ENCODE measurements around the gene SMIM7. TPM values are rescaled to one million over a fixed set of nuclear protein-coding genes. Genes with fewer than 3 reads are reported as not detected.
A peak's percentile ranks its signal among the peaks of the same experiment; 100 is the strongest.

Gene SMIM7
- total RNA-seq, 1 experiment from 2014 or later: 66.4 TPM

DNA sequence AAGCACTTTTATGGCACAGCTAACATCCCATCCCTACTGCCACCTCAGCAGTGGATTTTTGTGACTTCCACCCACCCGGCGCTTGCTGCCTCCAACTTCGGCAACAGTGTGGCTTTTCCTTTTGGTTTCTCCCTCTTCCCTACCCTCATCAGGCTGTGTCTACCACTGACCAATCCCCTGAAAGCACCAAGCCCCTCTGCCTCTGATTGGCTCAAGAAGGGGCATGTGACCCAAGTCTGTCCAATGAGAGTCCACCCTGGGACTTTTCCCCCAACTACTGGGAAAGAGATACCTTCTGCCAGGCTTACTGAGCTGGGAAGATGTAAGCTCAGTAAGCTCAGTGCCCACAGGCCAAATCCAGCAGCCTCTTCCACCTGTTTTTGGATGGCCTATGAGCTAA lies 5.8 kb downstream of the SMIM7 start:
- Histone ChIP-seq H3K4me3 (replicated peaks in 1 of 2; ENCODE audit: low read depth in 1 of 2, low read length in 2 of 2) (no peak overlapping the region), H3K4me1 (ENCODE audit: control insufficient read depth in 1 of 2, insufficient read depth in 2 of 2, low read length in 2 of 2) (peaks cover 4% of the 10 kb centered on the region in 2 experiments; a peak in 3 of 4 replicates), H3K27ac (ENCODE audit: low read depth, low read length) (no peak overlapping the region), H3K9ac (ENCODE audit: low read length) (no peak overlapping the region), H3K9me3 (ENCODE audit: control insufficient read depth in 1 of 2, insufficient read depth in 1 of 2, low read depth in 1 of 2, low read length in 2 of 2) (no peaks in the 10 kb centered on the region), H3K79me2 (ENCODE audit: insufficient read depth, low read length) (peaks cover 48% of the 10 kb centered on the region), H3K4me2 (ENCODE audit: low read length) (no peak overlapping the region), H4K20me1 (ENCODE audit: insufficient read depth) (no peaks in the 10 kb centered on the region; the same call in 1 of the 2 replicates), H3K9me2 (ENCODE audit: insufficient read depth) (no peaks in the 10 kb centered on the region), H3K27me3 (ENCODE audit: insufficient read depth, low read length) (no peaks in the 10 kb centered on the region), H3K36me3 (ENCODE audit: control insufficient read depth in 1 of 2, insufficient read depth in 2 of 2, low read length in 2 of 2) (peaks cover 37 to 61% of the 10 kb centered on the region in 2 experiments; a peak in 3 of 4 replicates), H2AFZ (ENCODE audit: low read depth, low read length, poor library complexity, severe bottlenecking) (no peak overlapping the region)
- intact Hi-C loops (cut with micrococcal nuclease): no loop called here
- RAD21 ChIA-PET (ENCODE audit: low non-redundant PET in 1 of 2, low total read pairs in 2 of 2, uncharacterized antibody in 2 of 2, unreplicated experiment in 2 of 2): no interaction called here
- POLR2A ChIA-PET: no interaction called here
- TF ChIP-seq POLR2AphosphoS5 (IDR thresholded peaks at IDR 0.05; ENCODE audit: low read depth, low read length) (no peak), EGR1 (IDR thresholded peaks at IDR 0.05; ENCODE audit: low read depth) (no peak), CEBPB (IDR thresholded peaks at IDR 0.05; ENCODE audit: low read depth) (no peak), ZNF274 (IDR thresholded peaks at IDR 0.05; ENCODE audit: low read depth, low read length) (no peak), CBX3 (IDR thresholded peaks at IDR 0.05; ENCODE audit: low read depth) (no peak), FOSL1 (IDR thresholded peaks at IDR 0.05; ENCODE audit: low read depth) (no peak), SIN3A (IDR thresholded peaks at IDR 0.05; ENCODE audit: low read depth) (no peak), JUND (IDR thresholded peaks at IDR 0.05) (no peak), ZFX (IDR thresholded peaks at IDR 0.05) (no peak), YY1 (IDR thresholded peaks at IDR 0.05; ENCODE audit: extremely low read depth, insufficient replicate concordance, low read depth, low read length) (no peak), EZH2 (IDR thresholded peaks at IDR 0.05) (no peak), POLR2A (IDR thresholded peaks at IDR 0.05; ENCODE audit: borderline replicate concordance, extremely low read depth, insufficient read depth, insufficient read length) (no peak), TCF7L2 (IDR thresholded peaks at IDR 0.05; ENCODE audit: borderline replicate concordance, extremely low read depth, insufficient read depth, insufficient read length) (no peak), RAD21 (IDR thresholded peaks at IDR 0.05; ENCODE audit: low read depth) (no peak)
- TF ChIP-seq, protein P1, sequence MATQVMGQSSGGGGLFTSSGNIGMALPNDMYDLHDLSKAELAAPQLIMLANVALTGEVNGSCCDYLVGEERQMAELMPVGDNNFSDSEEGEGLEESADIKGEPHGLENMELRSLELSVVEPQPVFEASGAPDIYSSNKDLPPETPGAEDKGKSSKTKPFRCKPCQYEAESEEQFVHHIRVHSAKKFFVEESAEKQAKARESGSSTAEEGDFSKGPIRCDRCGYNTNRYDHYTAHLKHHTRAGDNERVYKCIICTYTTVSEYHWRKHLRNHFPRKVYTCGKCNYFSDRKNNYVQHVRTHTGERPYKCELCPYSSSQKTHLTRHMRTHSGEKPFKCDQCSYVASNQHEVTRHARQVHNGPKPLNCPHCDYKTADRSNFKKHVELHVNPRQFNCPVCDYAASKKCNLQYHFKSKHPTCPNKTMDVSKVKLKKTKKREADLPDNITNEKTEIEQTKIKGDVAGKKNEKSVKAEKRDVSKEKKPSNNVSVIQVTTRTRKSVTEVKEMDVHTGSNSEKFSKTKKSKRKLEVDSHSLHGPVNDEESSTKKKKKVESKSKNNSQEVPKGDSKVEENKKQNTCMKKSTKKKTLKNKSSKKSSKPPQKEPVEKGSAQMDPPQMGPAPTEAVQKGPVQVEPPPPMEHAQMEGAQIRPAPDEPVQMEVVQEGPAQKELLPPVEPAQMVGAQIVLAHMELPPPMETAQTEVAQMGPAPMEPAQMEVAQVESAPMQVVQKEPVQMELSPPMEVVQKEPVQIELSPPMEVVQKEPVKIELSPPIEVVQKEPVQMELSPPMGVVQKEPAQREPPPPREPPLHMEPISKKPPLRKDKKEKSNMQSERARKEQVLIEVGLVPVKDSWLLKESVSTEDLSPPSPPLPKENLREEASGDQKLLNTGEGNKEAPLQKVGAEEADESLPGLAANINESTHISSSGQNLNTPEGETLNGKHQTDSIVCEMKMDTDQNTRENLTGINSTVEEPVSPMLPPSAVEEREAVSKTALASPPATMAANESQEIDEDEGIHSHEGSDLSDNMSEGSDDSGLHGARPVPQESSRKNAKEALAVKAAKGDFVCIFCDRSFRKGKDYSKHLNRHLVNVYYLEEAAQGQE (IDR thresholded peaks at IDR 0.05; ENCODE audit: low read depth): no peak
- TF ChIP-seq, protein P2, sequence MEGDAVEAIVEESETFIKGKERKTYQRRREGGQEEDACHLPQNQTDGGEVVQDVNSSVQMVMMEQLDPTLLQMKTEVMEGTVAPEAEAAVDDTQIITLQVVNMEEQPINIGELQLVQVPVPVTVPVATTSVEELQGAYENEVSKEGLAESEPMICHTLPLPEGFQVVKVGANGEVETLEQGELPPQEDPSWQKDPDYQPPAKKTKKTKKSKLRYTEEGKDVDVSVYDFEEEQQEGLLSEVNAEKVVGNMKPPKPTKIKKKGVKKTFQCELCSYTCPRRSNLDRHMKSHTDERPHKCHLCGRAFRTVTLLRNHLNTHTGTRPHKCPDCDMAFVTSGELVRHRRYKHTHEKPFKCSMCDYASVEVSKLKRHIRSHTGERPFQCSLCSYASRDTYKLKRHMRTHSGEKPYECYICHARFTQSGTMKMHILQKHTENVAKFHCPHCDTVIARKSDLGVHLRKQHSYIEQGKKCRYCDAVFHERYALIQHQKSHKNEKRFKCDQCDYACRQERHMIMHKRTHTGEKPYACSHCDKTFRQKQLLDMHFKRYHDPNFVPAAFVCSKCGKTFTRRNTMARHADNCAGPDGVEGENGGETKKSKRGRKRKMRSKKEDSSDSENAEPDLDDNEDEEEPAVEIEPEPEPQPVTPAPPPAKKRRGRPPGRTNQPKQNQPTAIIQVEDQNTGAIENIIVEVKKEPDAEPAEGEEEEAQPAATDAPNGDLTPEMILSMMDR (IDR thresholded peaks at IDR 0.05 in 2 of 3, conservative IDR thresholded peaks at IDR 0.05 in 1 of 3; ENCODE audit: borderline replicate concordance in 1 of 3, insufficient read depth in 1 of 3, low read depth in 2 of 3, low read length in 2 of 3): no peak
- TF ChIP-seq, protein P3, sequence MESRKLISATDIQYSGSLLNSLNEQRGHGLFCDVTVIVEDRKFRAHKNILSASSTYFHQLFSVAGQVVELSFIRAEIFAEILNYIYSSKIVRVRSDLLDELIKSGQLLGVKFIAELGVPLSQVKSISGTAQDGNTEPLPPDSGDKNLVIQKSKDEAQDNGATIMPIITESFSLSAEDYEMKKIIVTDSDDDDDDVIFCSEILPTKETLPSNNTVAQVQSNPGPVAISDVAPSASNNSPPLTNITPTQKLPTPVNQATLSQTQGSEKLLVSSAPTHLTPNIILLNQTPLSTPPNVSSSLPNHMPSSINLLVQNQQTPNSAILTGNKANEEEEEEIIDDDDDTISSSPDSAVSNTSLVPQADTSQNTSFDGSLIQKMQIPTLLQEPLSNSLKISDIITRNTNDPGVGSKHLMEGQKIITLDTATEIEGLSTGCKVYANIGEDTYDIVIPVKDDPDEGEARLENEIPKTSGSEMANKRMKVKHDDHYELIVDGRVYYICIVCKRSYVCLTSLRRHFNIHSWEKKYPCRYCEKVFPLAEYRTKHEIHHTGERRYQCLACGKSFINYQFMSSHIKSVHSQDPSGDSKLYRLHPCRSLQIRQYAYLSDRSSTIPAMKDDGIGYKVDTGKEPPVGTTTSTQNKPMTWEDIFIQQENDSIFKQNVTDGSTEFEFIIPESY (IDR thresholded peaks at IDR 0.05; ENCODE audit: extremely low read depth, insufficient replicate concordance, low read length): no peak
- TF ChIP-seq, protein P4, sequence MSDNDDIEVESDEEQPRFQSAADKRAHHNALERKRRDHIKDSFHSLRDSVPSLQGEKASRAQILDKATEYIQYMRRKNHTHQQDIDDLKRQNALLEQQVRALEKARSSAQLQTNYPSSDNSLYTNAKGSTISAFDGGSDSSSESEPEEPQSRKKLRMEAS (IDR thresholded peaks at IDR 0.05): no peak
- TF ChIP-seq, protein P5, sequence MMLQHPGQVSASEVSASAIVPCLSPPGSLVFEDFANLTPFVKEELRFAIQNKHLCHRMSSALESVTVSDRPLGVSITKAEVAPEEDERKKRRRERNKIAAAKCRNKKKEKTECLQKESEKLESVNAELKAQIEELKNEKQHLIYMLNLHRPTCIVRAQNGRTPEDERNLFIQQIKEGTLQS (IDR thresholded peaks at IDR 0.05): no peak
- no TSS peak for BruUV-seq (replicated peaks)
- DNase-seq (ENCODE audit: low read depth, low spot score) (peak; percentile 19), ATAC-seq (peak; percentile 84)
- CTCF ChIA-PET: no interaction called here
